Spleen (tissue), 11 donors: ENCODE results near the gene DOCK6. TPM values are rescaled to one million over a fixed set of nuclear protein-coding genes. Genes with fewer than 3 reads are reported as not detected.

Experiments
- DNase-seq: peaks from one replicate; pipeline ENCODE4 v3.0.0-alpha.2; 2020
- H3K27ac ChIP-seq, 8 donors: fragments of 200-600 bp; sonication (generic) in 7 of 8; 1 replicate in 4 of 8; 2 replicates in 4 of 8; pipeline versions ENCODE4 v1.5.0 to v1.8.0; 2016 to 2021; ENCODE audit warnings: inconsistent platforms in 4 of 8, mild to moderate bottlenecking in 4 of 8, moderate library complexity in 1 of 8
- H3K27me3 ChIP-seq, 7 donors: fragments of 200-600 bp; sonication (generic) in 6 of 7; replicated peaks in 1 of 7; 1 replicate in 4 of 7; 2 replicates in 3 of 7; pipeline versions ENCODE4 v1.5.0 to v1.8.0; 2016 to 2021; ENCODE audit warnings: inconsistent platforms in 3 of 7, mild to moderate bottlenecking in 1 of 7
- H3K36me3 ChIP-seq, 6 donors: fragments of 200-600 bp; sonication (generic) in 5 of 6; 1 replicate in 4 of 6; 2 replicates in 2 of 6; pipeline versions ENCODE4 v1.5.0 to v1.8.0; 2016 to 2021; ENCODE audit warnings: inconsistent platforms in 2 of 6
- H3K4me1 ChIP-seq, 6 donors: fragments of 200-600 bp; sonication (generic) in 5 of 6; 1 replicate in 3 of 6; 2 replicates in 3 of 6; pipeline versions ENCODE4 v1.5.0 to v1.8.0; 2016 to 2021; ENCODE audit warnings: inconsistent platforms in 3 of 6
- H3K4me3 ChIP-seq, 8 donors: fragments of 200-600 bp; sonication (generic) in 7 of 8; 1 replicate in 4 of 8; 2 replicates in 4 of 8; pipeline versions ENCODE4 v1.5.0 to v1.8.0; 2016 to 2021; ENCODE audit warnings: inconsistent platforms in 4 of 8, mild to moderate bottlenecking in 4 of 8, moderate library complexity in 2 of 8
- H3K9me3 ChIP-seq, 8 donors: fragments of 200-600 bp; sonication (generic) in 7 of 8; 1 replicate in 4 of 8; 2 replicates in 4 of 8; pipeline versions ENCODE4 v1.5.0 to v1.8.0; 2016 to 2021; ENCODE audit warnings: inconsistent platforms in 4 of 8
- CTCF ChIP-seq, 11 experiments: fragments of 200-600 bp in 7 of 11; fragments of 450-650 bp in 4 of 11; sonication (generic) in 4 of 11; IDR thresholded peaks in 8 of 11; conservative IDR thresholded peaks in 3 of 11; 1 replicate in 7 of 11; 2 replicates in 4 of 11; pipeline versions ENCODE4 v1.4.0 to v1.8.0; 2016 to 2021; ENCODE audit warnings: antibody characterized with exemption in 11 of 11, inconsistent platforms in 4 of 11, mild to moderate bottlenecking in 1 of 11
- POLR2A ChIP-seq, 3 donors: fragments of 450-650 bp; IDR thresholded peaks; one replicate each; pipeline ENCODE4 v1.5.1; 2017; ENCODE audit warnings: antibody characterized with exemption in 3 of 3, mild to moderate bottlenecking in 1 of 3
- POLR2AphosphoS5 ChIP-seq, 3 donors: sonication (generic); formaldehyde crosslinking; IDR thresholded peaks; one replicate each; pipeline ENCODE4 v1.5.1; 2017; ENCODE audit warnings: antibody characterized with exemption in 3 of 3
- WGBS, 5 donors: extraction: QIAGEN DNeasy Blood & Tissue Kit in 3 of 5; methylation state at CpG; one replicate each; pipeline versions ENCODE4 v1.1.5 to v1.1.7; 2013 to 2018; 5-methylcytosine and 5-hydroxymethylcytosine counted together
- intact Hi-C: fragments of 100-400 bp; cut with DNase I; formaldehyde crosslinking; loops from one replicate; pipeline ENCODE4 v1.15.0; 2023; ENCODE audit warnings: low total_unique reads
- polyA plus RNA-seq, 3 donors: library from polyadenylated mRNA; stranded (reverse); fragments of 200-250 nt; gene quantifications; one replicate each; pipeline ENCODE4 v1.2.1, GENCODE V29; 2013
- total RNA-seq, 7 donors: library from RNA; depleted of rRNA in 3 of 7; stranded (reverse); fragments of >200 nt in 3 of 7; fragmentation: NEBNext Ultra II Directional in 4 of 7; extraction: Animal tissue kit (Norgen Biotek cat#: 25700) in 4 of 7; gene quantifications; one replicate each; pipeline versions ENCODE4 v1.1.0 to v1.2.1, GENCODE V29; 2016 to 2021
- donor health status: healthy with polysubstance abuse.
- donor health status: DM: no; HTN: no; CAD: no; lungs with moderate emphysema.
- donor health status: DM: no; HTN: no; CAD: no.
- donor health status: Bipolar disorder and iron deficiency.
- donor health status: healthy.
- donor health status: DM: no; HTN: no; CAD: no.
- donor health status: DM: yes; HTN: yes; CAD: no.

The DOCK6 gene
- total and polyA plus RNA-seq, 10 donors = 12.5 to 105 (median 47.7) TPM

GRCh38 chr19:11265785-11266236 lies 3.5 kb upstream of the DOCK6 start:
- Histone ChIP-seq H3K9me3 (no peaks in the 10 kb centered on the region), H3K36me3 (no peaks in the 10 kb centered on the region), H3K27ac (peak overlapping the region in 1 of 8 donors; percentile 65), H3K27me3 (peaks cover 0 to 65% (median 0%) of the 10 kb centered on the region in 7 donors), H3K4me3 (no peak overlapping the region), H3K4me1 (peaks cover 0 to 54% (median 40%) of the 10 kb centered on the region in 6 donors)
- intact Hi-C loops = no loop called here
- TF ChIP-seq POLR2AphosphoS5 (IDR thresholded peaks at IDR 0.05) (no peak), POLR2A (IDR thresholded peaks at IDR 0.05) (no peak), CTCF (IDR thresholded peaks at IDR 0.05 in 8 of 11, conservative IDR thresholded peaks at IDR 0.05 in 3 of 11) (no peak)
- WGBS, 5 donors = 73 to 78% (median 76%) methylated on average over 11 of the region's 11 CpGs
- no peak for DNase-seq

- Histone ChIP-seq H3K27me3 (peaks cover 0 to 65% (median 0%) of the 10 kb centered on the region in 7 donors), H3K36me3 (no peaks in the 10 kb centered on the region), H3K27ac (peak overlapping the region in 6 of 8 donors; percentile 41 to 65 (median 56)), H3K4me1 (peaks cover 0 to 55% (median 40%) of the 10 kb centered on the region in 6 donors), H3K9me3 (no peaks in the 10 kb centered on the region), H3K4me3 (no peak overlapping the region)
- WGBS, 5 donors = 80 to 91% (median 84%) methylated on average over 5 to 6 of the region's 6 CpGs
- intact Hi-C loops = no loop called here
- no peak for DNase-seq
- TF ChIP-seq CTCF (IDR thresholded peaks at IDR 0.05 in 8 of 11, conservative IDR thresholded peaks at IDR 0.05 in 3 of 11) = no peak
- no peak for TF ChIP-seq POLR2AphosphoS5 (IDR thresholded peaks at IDR 0.05)
- no peak for TF ChIP-seq POLR2A (IDR thresholded peaks at IDR 0.05)
Measured at GRCh38 chr19:11265177-11265784, 3.0 kb upstream of the DOCK6 start.

GRCh38 chr19:11264452-11265176 lies 2.3 kb upstream of the DOCK6 start:
- Histone ChIP-seq H3K4me3 (no peak overlapping the region), H3K27ac (peak overlapping the region in 7 of 8 donors; percentile 33 to 65 (median 54)), H3K9me3 (no peaks in the 10 kb centered on the region), H3K36me3 (no peaks in the 10 kb centered on the region), H3K4me1 (peaks cover 0 to 55% (median 39%) of the 10 kb centered on the region in 6 donors), H3K27me3 (peaks cover 0 to 65% (median 0%) of the 10 kb centered on the region in 7 donors)
- no peak for DNase-seq
- WGBS, 5 donors = 62 to 75% (median 68%) methylated on average over 15 to 19 of the region's 19 CpGs
- no peak for TF ChIP-seq CTCF (IDR thresholded peaks at IDR 0.05 in 8 of 11, conservative IDR thresholded peaks at IDR 0.05 in 3 of 11)
- TF ChIP-seq POLR2AphosphoS5 (IDR thresholded peaks at IDR 0.05) = peak; percentile 33 to 63 (median 62)
- intact Hi-C loops = no loop called here

- H3K4me3 ChIP-seq = no peak overlapping the region
- H3K27me3 ChIP-seq = peaks cover 0 to 60% (median 0%) of the 10 kb centered on the region in 7 donors
- intact Hi-C loops = no loop called here
- H3K9me3 ChIP-seq = no peaks in the 10 kb centered on the region
- no peak for DNase-seq
- no peak overlapping the region for H3K27ac ChIP-seq
- H3K4me1 ChIP-seq = peaks cover 0 to 47% (median 33%) of the 10 kb centered on the region in 6 donors
- no peaks in the 10 kb centered on the region for H3K36me3 ChIP-seq
- WGBS, 5 donors = 85 to 97% (median 95%) methylated on average over 6 of the region's 6 CpGs
- TF ChIP-seq CTCF (IDR thresholded peaks at IDR 0.05 in 8 of 11, conservative IDR thresholded peaks at IDR 0.05 in 3 of 11) (no peak), POLR2A (IDR thresholded peaks at IDR 0.05) (no peak), POLR2AphosphoS5 (IDR thresholded peaks at IDR 0.05) (no peak)
Measured at GRCh38 chr19:11263726-11264125, 1.4 kb upstream of the DOCK6 start.
